Heart left ventricle (tissue), 13 donors: ENCODE results near the gene HOXD3.

Experiments
- CTCF ChIP-seq, 12 donors: fragments of 200-600 bp; sonication (generic) in 4 of 12; IDR thresholded peaks; one replicate each; pipeline versions ENCODE4 v1.5.0 to v1.8.0; 2018 to 2022; ENCODE audit warnings: antibody characterized with exemption in 12 of 12, mild to moderate bottlenecking in 5 of 12
- POLR2A ChIP-seq, 2 donors: fragments of 450-650 bp; IDR thresholded peaks; one replicate each; pipeline ENCODE4 v1.6.1; 2017; ENCODE audit warnings: antibody characterized with exemption in 2 of 2, mild to moderate bottlenecking in 2 of 2, moderate library complexity in 2 of 2
- donor health status: ischemic (EF 13 %, LVEDD 7.1; RV severe dilation, severe dysfunction).
- donor health status: DM: no; HTN: yes; CAD: no.
- donor health status: DM: no; HTN: no; CAD: no.
- donor health status: ischemic (EF 25% LVEDD 6.9; RV normal size, moderate dysfunction).
- donor health status: ischemic (EF 25% LVEDD 5.7; RV mildly dilated, moderate dysfunction).
- donor health status: ischemic (EF 35%, LVEDD 5.7; RV mildly dilated, moderate dysfunction).
- donor health status: nonischemic (EF 11% LVEDD 7.7; RV severe dilation, severe dysfunction).
- donor health status: DM: yes; HTN: yes; CAD: no.
- donor health status: PGD.
- donor health status: ischemic (EF 29% LVEDD 5.4; RV normal size, mild dysfunction).
- donor health status: nonischemic (EF 23%, LVEDD 6.1; RV moderate dilation, normal function).

- TF ChIP-seq CTCF (IDR thresholded peaks at IDR 0.05), result no peak
- TF ChIP-seq POLR2A (IDR thresholded peaks at IDR 0.05), result no peak
Observed at GRCh38 chr2:176160986-176161824, 4.1 kb downstream of the HOXD3 start.
